T47D (cell line): ENCODE measurements around the gene KIF17.
A peak's percentile ranks its signal among the peaks of the same experiment; 100 is the strongest.

Source experiments
- DNase-seq, 2 experiments: peaks; one replicate each; pipeline versions ENCODE4 v3.0.0 to v3.0.0-alpha.2; 2011 to 2012; ENCODE audit warnings: low read depth in 1 of 2, low spot score in 1 of 2
- JUND ChIP-seq: IDR thresholded peaks from 2 replicates; pipeline ENCODE4 v1.6.1; 2012; ENCODE audit warnings: low read depth
- in situ Hi-C: cut with HindIII; loops from 2 replicates; pipeline ENCODE4 v1.10.0; 2016; ENCODE audit warnings: low sequenced_read_pairs, low pct_unique_long_range_greater_than_20kb

Gene KIF17

DNA sequence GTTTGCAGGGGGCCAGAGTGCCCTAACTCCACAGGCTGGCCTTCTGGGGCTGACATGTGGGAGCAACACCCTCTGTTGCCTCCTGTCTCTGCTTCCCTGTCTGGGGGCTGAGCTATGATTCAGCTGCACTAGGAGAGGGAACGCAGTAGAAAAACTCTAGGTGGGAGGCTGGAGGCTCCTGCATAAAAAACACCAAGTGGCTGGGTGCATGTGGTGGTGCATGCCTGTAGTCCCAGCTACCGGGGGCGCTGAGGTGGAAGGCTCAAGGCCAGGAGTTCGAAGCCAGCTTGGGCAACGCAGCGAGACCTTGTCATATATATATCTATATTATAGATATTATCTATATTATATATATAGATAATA lies 5.6 kb downstream of the KIF17 start:
- TF ChIP-seq JUND: no peak
- in situ Hi-C loops: no loop called here
- DNase-seq: no peak

DNA sequence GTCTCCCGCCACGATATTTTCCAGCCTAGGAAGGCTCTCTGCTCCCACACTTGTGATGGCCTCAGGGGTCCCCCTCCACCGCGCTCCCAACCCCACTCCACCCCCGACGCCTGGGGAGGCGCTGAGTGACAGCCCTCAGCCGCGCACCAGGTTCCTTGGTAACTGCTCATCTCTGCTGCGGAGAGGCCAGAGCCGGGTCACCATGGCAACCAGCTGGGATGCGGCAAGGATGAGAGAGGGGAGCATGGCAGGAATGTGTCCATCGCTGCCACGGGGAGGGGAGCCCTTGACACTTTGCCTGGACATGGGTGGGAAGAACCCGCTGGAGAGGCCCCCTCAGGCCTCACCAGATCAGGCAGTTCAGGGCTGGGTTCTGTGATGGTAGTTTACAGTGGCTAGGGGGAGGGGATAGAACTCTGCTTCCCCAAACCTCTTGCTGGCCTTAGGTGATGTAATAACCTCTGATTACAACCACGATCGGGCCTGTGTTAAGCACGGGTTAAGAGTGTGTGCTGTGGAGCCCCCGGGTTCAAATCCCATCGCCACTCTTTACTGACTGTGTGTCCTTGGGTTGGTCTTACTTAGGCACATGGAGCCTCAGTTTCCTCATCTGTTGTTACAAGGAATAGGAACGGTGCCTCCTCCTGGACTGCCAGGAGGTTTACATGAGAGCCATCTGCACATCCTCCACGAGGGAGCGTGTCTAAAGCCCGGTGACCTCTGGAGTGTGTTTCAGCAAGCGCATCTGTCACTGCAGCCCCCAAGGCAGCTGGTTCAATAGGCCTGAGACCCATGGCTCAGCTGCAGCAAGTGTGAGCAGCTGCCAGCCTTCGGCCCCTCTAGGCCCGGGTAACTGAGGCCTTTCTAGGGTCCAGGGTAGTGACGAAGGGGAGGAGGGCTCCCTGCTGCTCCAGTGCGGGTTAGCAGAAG lies 6.3 kb downstream of the KIF17 start:
- in situ Hi-C loops: no loop called here
- no peak for TF ChIP-seq JUND
- no peak for DNase-seq

DNA sequence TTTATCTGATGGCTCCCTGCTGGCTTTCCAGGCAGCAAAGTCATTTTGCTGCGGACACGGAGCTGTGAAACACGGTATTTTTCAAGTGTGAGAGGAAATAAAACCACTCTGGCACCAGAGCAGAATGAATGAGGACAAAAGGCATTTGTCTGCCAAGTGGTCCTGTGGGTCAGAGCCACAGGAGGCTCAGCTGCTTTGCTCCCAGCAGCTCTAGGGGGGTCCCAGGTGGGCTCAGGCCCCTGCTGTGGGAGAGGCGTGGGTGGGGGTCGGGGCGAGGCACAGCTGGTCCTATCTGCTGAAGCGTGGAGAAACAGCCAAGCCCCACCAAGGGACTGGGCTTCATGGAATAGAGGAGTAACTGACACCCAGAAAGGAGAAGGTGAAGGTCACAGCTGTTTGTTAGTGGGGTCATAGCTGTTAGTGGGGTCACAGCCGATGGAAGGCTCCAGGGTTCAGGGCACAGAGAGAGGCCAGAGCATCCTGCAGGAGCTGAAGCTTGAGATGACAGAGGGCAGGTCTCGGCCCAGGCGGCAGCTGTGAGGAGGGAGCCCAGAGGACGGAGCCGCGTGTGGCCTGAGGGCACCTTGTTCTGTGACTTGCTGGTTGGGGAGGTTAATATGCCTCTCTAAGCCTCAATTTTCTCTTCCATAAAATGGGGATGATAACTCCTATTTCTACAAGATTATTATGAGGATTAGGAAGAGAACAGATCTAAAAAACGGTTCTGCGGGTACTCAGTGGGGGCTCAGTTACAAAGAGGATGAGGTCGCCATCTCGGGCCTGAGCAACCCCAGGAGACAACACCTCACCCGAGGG lies 7.1 kb downstream of the KIF17 start:
- in situ Hi-C loops: no loop called here
- DNase-seq: no peak
- no peak for TF ChIP-seq JUND

DNA sequence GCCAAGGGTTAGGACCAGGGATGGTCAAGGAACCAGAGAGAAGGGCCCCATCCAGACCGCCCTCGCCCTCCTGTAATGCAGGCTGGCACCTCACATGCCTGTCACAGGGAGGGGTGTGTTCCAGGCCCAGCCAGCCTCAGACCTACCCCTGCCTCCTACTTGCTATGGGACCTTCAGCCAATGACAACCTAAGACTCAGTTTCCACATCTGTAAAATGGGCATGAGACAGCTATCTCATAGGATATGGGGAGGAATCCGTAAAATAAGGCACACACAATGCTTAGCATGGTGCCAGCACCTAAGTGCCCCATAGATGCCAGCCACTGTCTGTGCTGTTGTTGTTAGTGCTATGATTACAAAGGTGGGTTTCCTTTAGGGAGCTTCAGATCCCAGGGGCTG lies 7.9 kb downstream of the KIF17 start:
- in situ Hi-C loops: no loop called here
- TF ChIP-seq JUND: no peak
- no peak for DNase-seq

DNA sequence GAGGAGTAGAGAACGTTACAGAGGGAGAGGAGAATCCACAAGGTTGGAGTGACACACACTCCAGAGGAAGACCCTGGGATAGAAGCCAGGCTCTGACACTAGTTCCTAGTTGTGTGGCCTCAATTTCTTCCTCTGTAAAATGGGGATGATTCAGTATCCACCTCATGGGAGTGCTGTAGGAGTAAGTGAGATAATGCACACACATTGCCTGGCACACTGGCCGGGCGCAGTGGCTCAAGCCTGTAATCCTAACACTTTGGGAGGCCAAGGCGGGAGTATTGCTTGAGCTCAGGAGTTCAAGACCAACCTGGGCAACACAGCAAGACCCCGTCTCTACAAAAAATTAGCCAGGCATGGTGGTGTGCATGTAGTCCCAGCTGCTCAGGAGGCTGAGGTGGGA lies 8.9 kb downstream of the KIF17 start:
- in situ Hi-C loops: no loop called here
- no peak for TF ChIP-seq JUND
- DNase-seq: no peak

DNA sequence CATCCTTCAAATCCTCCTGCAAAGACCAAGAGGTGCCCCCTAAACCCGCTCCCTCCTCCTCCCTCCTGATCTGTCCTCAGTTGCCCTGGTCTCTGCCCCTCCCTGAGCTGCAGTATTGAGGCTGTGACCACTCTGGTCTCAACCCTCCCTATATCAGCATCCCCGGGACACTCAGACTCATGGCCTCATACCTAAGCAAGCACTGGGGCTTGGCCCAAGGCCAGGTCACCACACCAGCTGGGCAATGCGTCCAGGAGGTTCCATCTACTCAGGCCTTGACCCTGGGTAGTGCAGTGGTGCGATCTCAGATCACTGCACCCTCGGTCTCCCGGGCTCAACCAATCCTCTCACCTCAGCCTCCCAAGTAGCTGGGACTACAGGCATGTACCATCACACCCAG lies 9.8 kb downstream of the KIF17 start:
- TF ChIP-seq JUND: no peak
- no peak for DNase-seq
- in situ Hi-C loops: no loop called here

DNA sequence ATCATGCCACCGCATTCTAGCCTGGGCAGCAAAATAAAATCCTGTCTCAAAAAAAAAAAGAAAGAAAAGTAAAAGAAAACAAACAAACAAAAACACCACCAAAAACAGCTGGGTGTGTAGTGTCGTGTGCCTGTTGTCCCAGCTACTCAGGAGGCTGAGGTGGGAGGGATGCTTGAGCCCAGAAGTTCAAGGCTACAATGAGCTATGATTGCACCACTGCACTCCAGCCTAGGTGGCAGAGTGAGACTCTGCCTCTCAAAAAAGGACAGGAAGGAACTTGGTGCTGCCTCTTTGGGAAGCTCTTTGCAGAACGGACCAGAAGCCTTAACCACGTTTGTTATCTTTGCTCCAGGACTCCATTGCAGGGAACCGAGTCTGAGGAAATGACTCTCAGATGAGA lies 11.0 kb downstream of the KIF17 start:
- DNase-seq: no peak
- TF ChIP-seq JUND: no peak
- in situ Hi-C loops: no loop called here

DNA sequence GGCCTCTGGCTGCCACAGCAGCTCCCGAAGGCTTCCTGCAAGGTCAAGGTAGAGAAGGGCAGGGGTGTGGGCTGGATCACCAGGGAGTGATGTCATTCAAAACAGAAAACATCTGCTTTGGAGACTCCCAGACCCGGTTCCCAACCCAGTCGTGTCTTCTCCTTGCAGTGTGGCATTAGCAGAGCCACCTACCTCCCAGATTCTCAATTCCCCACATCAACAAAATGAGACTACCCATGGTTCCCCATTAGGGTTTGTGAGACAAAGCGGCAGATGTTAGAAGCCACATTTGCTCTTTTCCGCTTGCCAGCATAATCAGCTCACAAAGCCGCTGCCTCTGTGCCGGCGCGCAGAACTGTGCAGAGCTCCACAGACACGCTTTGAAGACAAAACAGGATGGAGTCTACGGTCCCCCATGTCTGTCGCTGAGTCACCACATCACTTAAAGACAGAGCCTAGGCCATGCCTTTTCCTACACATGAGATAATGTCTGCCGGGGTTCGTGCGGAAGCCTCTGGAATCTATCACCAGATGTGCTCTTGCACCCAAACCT lies 12.5 kb downstream of the KIF17 start:
- in situ Hi-C loops: no loop called here
- no peak for DNase-seq
- TF ChIP-seq JUND: no peak

DNA sequence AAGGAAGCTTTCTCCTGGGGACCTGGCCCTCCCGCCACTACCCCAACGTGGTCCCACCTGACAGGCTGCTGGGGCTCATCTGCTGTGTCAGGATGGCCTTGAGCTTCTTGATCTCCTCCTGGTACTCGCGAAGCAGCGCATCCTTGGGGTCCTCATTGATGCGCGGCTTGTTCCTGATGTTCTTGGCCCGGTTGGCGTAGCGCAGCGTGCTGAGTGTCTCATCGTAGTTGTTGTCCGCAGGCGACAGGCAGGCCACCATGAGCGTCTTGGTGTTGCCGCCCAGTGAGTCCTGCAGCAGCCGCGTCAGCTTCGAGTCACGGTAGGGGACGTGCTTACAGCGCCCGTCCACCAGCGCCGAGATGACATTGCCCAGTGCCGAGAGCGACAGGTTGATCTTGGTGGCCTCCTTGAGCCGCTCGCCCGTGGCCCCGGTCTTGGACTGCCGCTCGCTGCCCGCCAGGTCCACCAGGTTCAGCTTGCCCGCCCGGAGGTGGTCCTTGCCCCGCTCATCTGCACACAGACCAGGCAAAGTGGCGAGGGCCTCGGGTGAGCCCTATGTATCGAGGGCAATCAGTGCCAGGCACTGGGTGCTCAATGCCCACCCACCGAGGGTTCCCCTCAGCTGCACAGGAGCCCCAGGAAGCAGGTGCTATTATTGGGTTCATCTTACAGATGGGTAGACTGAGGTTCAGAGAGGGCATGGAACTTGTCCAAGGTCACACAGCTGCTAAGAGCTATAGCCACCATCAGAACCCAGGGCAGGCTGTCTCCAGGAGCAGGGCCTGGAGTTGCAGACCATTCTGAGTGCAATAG lies 13.2 kb downstream of the KIF17 start:
- DNase-seq: no peak
- in situ Hi-C loops: no loop called here
- TF ChIP-seq JUND: no peak

DNA sequence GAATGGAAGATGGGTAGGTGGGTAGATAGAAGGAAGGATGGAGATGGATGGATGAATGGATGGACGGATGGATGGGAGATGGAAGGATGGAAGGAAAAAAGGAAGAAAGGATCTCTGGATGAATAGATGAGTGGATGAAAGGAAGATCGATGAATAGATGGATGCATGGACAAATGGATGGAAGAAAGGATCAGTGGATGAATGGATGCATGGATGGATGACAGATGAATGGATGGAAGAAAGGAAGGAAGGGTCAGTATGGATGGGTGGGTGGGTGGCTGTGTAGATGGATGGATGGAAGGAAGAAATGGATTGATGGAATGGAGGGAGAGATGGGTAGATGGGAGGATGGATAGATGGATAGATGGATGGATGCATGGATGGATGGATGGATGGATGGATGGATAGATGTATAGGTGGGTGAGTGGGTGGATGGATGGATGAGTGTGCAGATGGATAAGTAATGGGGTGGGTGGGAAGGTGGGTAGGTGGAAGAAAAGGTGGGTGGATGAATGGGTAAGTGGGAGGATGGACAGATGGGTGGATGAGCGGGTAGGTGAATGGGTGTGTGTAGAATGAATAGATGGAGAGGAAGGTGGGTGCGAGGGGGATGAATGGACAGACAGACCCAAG lies 14.6 kb downstream of the KIF17 start:
- TF ChIP-seq JUND: no peak
- no peak for DNase-seq
- in situ Hi-C loops: no loop called here

DNA sequence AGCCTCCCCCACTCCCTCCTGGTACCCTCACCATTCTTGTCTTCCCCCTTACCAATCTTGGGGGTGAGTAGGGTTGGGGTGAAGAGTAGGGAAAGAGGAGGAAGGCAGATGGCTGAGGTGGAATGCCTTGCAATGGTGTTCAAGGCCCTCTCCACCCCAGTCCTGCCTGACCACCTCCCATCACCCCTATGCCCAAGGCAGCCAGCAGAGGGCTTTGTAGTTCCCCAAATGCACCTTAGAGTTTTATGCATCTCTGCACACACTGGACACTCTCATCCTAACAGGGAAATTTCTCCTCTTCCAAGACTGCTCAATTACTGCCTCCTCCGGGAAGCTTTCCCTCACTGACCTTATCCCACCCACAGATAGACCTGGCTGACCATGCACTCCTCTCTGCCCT lies 15.4 kb downstream of the KIF17 start:
- in situ Hi-C loops: no loop called here
- DNase-seq: peak in 1 of 2 experiments; percentile 46
- no peak for TF ChIP-seq JUND

DNA sequence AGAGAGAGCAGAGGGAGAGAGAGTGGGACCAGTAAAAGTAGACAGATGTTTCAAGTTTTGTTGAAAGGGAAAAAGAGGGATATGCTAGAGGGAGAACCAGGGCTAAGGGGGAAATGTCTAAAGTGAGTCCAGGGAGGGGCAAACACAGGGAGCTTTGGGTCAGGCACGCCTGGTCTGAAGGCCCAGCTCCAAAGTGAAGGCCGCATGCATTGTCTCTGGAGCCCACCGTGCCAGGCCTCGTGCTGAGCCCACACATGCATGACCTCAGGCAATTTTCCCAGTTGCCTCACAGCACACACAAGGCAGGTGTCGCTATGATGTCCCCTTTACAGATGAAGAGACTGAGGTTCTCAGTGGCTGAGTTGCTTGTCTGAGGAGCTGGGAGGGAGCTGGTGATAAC lies 16.0 kb downstream of the KIF17 start:
- DNase-seq: no peak
- TF ChIP-seq JUND: no peak
- in situ Hi-C loops: no loop called here
